Esophagus muscularis mucosa (tissue), 4 donors: ENCODE results near the gene HS2ST1. TPM values are rescaled to one million over a fixed set of nuclear protein-coding genes. Genes with fewer than 3 reads are reported as not detected.

Experiments used
- DNase-seq: peaks from one replicate; pipeline ENCODE4 v3.0.0-alpha.2; 2017; ENCODE audit errors: extremely low spot score
- H3K27ac ChIP-seq, 4 donors: fragments of 200-600 bp; sonication (generic); replicated peaks in 1 of 4; 1 replicate in 3 of 4; 2 replicates in 1 of 4; pipeline ENCODE4 v1.5.1; 2016 to 2019; ENCODE audit warnings: mild to moderate bottlenecking in 1 of 4
- H3K27me3 ChIP-seq, 4 donors: fragments of 200-600 bp; sonication (generic); one replicate each; pipeline versions ENCODE4 v1.5.1 to v1.6.0; 2016 to 2019
- H3K36me3 ChIP-seq, 4 donors: fragments of 200-600 bp; sonication (generic); one replicate each; pipeline ENCODE4 v1.5.1; 2016 to 2019
- H3K4me1 ChIP-seq, 4 donors: fragments of 200-600 bp; sonication (generic); one replicate each; pipeline ENCODE4 v1.5.1; 2016 to 2019
- H3K4me3 ChIP-seq, 4 donors: fragments of 200-600 bp; sonication (generic); 1 replicate in 2 of 4; 2 replicates in 2 of 4; pipeline ENCODE4 v1.5.1; 2016 to 2019; ENCODE audit warnings: mild to moderate bottlenecking in 4 of 4, moderate library complexity in 1 of 4
- H3K9me3 ChIP-seq, 4 donors: fragments of 200-600 bp; sonication (generic); 1 replicate in 3 of 4; 2 replicates in 1 of 4; pipeline ENCODE4 v1.5.1; 2016 to 2019
- EP300 ChIP-seq: sonication (generic); formaldehyde crosslinking; IDR thresholded peaks from one replicate; pipeline ENCODE4 v1.6.1; 2017; ENCODE audit warnings: antibody characterized with exemption
- POLR2A ChIP-seq: fragments of 450-650 bp; IDR thresholded peaks from one replicate; pipeline ENCODE4 v1.6.1; 2017; ENCODE audit warnings: antibody characterized with exemption, moderate library complexity, mild to moderate bottlenecking, low read depth
- POLR2AphosphoS5 ChIP-seq, 2 donors: sonication (generic); formaldehyde crosslinking; IDR thresholded peaks; one replicate each; pipeline ENCODE4 v1.6.1; 2017; ENCODE audit warnings: antibody characterized with exemption in 2 of 2
- WGBS: methylation state at CpG from one replicate; pipeline ENCODE4 v1.1.5; 2018; 5-methylcytosine and 5-hydroxymethylcytosine counted together
- intact Hi-C: fragments of 100-400 bp; cut with DNase I; formaldehyde crosslinking; loops from one replicate; pipeline ENCODE4 v1.15.1; 2023
- total RNA-seq, 4 donors: library from RNA; depleted of rRNA; stranded (reverse); fragments of >200 nt; gene quantifications; one replicate each; pipeline versions ENCODE4 v1.1.0 to v1.2.1, GENCODE V29; 2016
- TF ChIP-seq, protein P1 (sequence below), 3 experiments: fragments of 200-600 bp in 2 of 3; fragments of 450-650 bp in 1 of 3; sonication (generic) in 2 of 3; IDR thresholded peaks; one replicate each; pipeline ENCODE4 v1.5.1; 2017 to 2019; ENCODE audit warnings: antibody characterized with exemption in 3 of 3, mild to moderate bottlenecking in 2 of 3, moderate library complexity in 1 of 3

Gene HS2ST1
- total RNA-seq, 4 donors from 2014 or later: 8.5 to 11.6 (median 9.4) TPM

- intact Hi-C loops: no loop called here
- Histone ChIP-seq H3K36me3 (no peaks in the 10 kb centered on the region), H3K27me3 (no peaks in the 10 kb centered on the region), H3K27ac (no peak overlapping the region), H3K4me1 (no peaks in the 10 kb centered on the region), H3K9me3 (peaks cover 0 to 7% (median 0%) of the 10 kb centered on the region in 4 donors), H3K4me3 (no peak overlapping the region)
- no peak for DNase-seq
- TF ChIP-seq POLR2AphosphoS5 (IDR thresholded peaks at IDR 0.05) (no peak), POLR2A (no peak), EP300 (no peak)
- TF ChIP-seq, protein P1, sequence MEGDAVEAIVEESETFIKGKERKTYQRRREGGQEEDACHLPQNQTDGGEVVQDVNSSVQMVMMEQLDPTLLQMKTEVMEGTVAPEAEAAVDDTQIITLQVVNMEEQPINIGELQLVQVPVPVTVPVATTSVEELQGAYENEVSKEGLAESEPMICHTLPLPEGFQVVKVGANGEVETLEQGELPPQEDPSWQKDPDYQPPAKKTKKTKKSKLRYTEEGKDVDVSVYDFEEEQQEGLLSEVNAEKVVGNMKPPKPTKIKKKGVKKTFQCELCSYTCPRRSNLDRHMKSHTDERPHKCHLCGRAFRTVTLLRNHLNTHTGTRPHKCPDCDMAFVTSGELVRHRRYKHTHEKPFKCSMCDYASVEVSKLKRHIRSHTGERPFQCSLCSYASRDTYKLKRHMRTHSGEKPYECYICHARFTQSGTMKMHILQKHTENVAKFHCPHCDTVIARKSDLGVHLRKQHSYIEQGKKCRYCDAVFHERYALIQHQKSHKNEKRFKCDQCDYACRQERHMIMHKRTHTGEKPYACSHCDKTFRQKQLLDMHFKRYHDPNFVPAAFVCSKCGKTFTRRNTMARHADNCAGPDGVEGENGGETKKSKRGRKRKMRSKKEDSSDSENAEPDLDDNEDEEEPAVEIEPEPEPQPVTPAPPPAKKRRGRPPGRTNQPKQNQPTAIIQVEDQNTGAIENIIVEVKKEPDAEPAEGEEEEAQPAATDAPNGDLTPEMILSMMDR (IDR thresholded peaks at IDR 0.05): no peak
- 97% methylated on average over 8 of the region's 8 CpGs for WGBS
Measured at GRCh38 chr1:86924324-86924960, 10.0 kb downstream of the HS2ST1 start.

- WGBS: 97% methylated on average over 1 of the region's 1 CpG
- TF ChIP-seq, protein P1 (IDR thresholded peaks at IDR 0.05): no peak
- Histone ChIP-seq H3K27ac (no peak overlapping the region), H3K4me1 (no peaks in the 10 kb centered on the region), H3K27me3 (no peaks in the 10 kb centered on the region), H3K4me3 (no peak overlapping the region), H3K9me3 (peaks cover 0 to 7% (median 0%) of the 10 kb centered on the region in 4 donors), H3K36me3 (no peaks in the 10 kb centered on the region)
- DNase-seq: no peak
- intact Hi-C loops: no loop called here
Measured at GRCh38 chr1:86925742-86926141, 11.3 kb downstream of the HS2ST1 start.

GRCh38 chr1:86926883-86927282 is 12.4 kb downstream of the HS2ST1 start:
- Histone ChIP-seq H3K9me3 (peaks cover 0 to 7% (median 0%) of the 10 kb centered on the region in 4 donors), H3K4me1 (no peaks in the 10 kb centered on the region), H3K4me3 (no peak overlapping the region), H3K27ac (no peak overlapping the region), H3K36me3 (no peaks in the 10 kb centered on the region), H3K27me3 (no peaks in the 10 kb centered on the region)
- intact Hi-C loops: no loop called here
- TF ChIP-seq EP300: no peak
- no peak for TF ChIP-seq POLR2AphosphoS5 (IDR thresholded peaks at IDR 0.05)
- TF ChIP-seq, protein P1 (IDR thresholded peaks at IDR 0.05): no peak
- no peak for DNase-seq
- WGBS: 92% methylated on average over 1 of the region's 1 CpG

GRCh38 chr1:86928819-86929218 is 14.4 kb downstream of the HS2ST1 start:
- TF ChIP-seq POLR2A: no peak
- TF ChIP-seq, protein P1 (IDR thresholded peaks at IDR 0.05): no peak
- no peak for TF ChIP-seq POLR2AphosphoS5 (IDR thresholded peaks at IDR 0.05)
- TF ChIP-seq EP300: no peak
- Histone ChIP-seq H3K4me1 (no peaks in the 10 kb centered on the region), H3K27ac (no peak overlapping the region), H3K4me3 (no peak overlapping the region), H3K27me3 (no peaks in the 10 kb centered on the region), H3K9me3 (no peaks in the 10 kb centered on the region), H3K36me3 (no peaks in the 10 kb centered on the region)
- 86% methylated on average over 1 of the region's 1 CpG for WGBS
- no peak for DNase-seq
- intact Hi-C loops: no loop called here

GRCh38 chr1:86933051-86933450 is 18.6 kb downstream of the HS2ST1 start:
- no peaks in the 10 kb centered on the region for H3K4me1 ChIP-seq
- 96% methylated on average over 3 of the region's 3 CpGs for WGBS
- intact Hi-C loops: no loop called here
- TF ChIP-seq POLR2A (no peak), POLR2AphosphoS5 (IDR thresholded peaks at IDR 0.05) (no peak), EP300 (no peak)
- TF ChIP-seq, protein P1 (IDR thresholded peaks at IDR 0.05): no peak
- no peaks in the 10 kb centered on the region for H3K36me3 ChIP-seq
- H3K27ac ChIP-seq: no peak overlapping the region
- no peaks in the 10 kb centered on the region for H3K27me3 ChIP-seq
- H3K4me3 ChIP-seq: no peak overlapping the region
- no peaks in the 10 kb centered on the region for H3K9me3 ChIP-seq
- DNase-seq: no peak
